ENCODE measurements around the gene HIPK2.

HIPK2 gene

GRCh38 chr7:139777948-139778841 lies at the start of gene HIPK2:
HIPK2 (minus strand) TSS chr7:139777998; CDS start chr7:139777623, 375 bp downstream.
- peak; percentile 77 for DNase-seq

GRCh38 chr7:139827042-139827441 lies 49.2 kb upstream of the HIPK2 start:
- peak; percentile 45 for DNase-seq

GRCh38 chr7:139825666-139826290 lies 48.0 kb upstream of the HIPK2 start:
- DNase-seq: no peak

- DNase-seq: no peak
These were observed 46.2 kb upstream of the HIPK2 start for GRCh38 chr7:139823959-139824521.

- DNase-seq: no peak
These were observed 45.1 kb upstream of the HIPK2 start for GRCh38 chr7:139822855-139823254.

- no peak for DNase-seq
These were observed 43.7 kb upstream of the HIPK2 start for GRCh38 chr7:139821349-139822105.

- DNase-seq: no peak
These were observed 42.3 kb upstream of the HIPK2 start for GRCh38 chr7:139820089-139820488.

- no peak for DNase-seq
These were observed 39.5 kb upstream of the HIPK2 start for GRCh38 chr7:139817249-139817648.

- no peak for DNase-seq
These were observed 35.9 kb upstream of the HIPK2 start for GRCh38 chr7:139813689-139814088.

- DNase-seq: no peak
These were observed 35.4 kb upstream of the HIPK2 start for GRCh38 chr7:139813151-139813550.

GRCh38 chr7:139811066-139811465 lies 33.3 kb upstream of the HIPK2 start:
- DNase-seq: no peak

GRCh38 chr7:139808846-139809442 lies 31.1 kb upstream of the HIPK2 start:
- DNase-seq: no peak

GRCh38 chr7:139808427-139808826 lies 30.6 kb upstream of the HIPK2 start:
- peak; percentile 23 for DNase-seq

- no peak for DNase-seq
These were observed 29.2 kb upstream of the HIPK2 start for GRCh38 chr7:139807009-139807408.

- no peak for DNase-seq
These were observed 26.8 kb upstream of the HIPK2 start for GRCh38 chr7:139804571-139804970.

GRCh38 chr7:139799586-139799985 lies 21.8 kb upstream of the HIPK2 start:
- no peak for DNase-seq

GRCh38 chr7:139798892-139799291 lies 21.1 kb upstream of the HIPK2 start:
- peak; percentile 53 for DNase-seq

GRCh38 chr7:139798221-139798620 lies 20.4 kb upstream of the HIPK2 start:
- DNase-seq: peak; percentile 53

- DNase-seq: no peak
These were observed 19.8 kb upstream of the HIPK2 start for GRCh38 chr7:139797607-139798006.

GRCh38 chr7:139791316-139791715 lies 13.5 kb upstream of the HIPK2 start:
- no peak for DNase-seq

- no peak for DNase-seq
These were observed 6.8 kb upstream of the HIPK2 start for GRCh38 chr7:139784648-139785047.

GRCh38 chr7:139783647-139784385 lies 6.0 kb upstream of the HIPK2 start:
- peak; percentile 46 for DNase-seq

Measured in NCI-H146 (cell line).